C4-2B (cell line): ENCODE data around the gene COL19A1.

Experiments used
- ZFX ChIP-seq: fragments of 450-650 bp; IDR thresholded peaks from 2 replicates; pipeline ENCODE4 v1.6.1; 2017
- TF ChIP-seq, protein P1 (sequence below): fragments of 450-650 bp; conservative IDR thresholded peaks from 2 replicates; pipeline ENCODE4 v1.5.1; 2017; ENCODE audit warnings: mild to moderate bottlenecking

DNA sequence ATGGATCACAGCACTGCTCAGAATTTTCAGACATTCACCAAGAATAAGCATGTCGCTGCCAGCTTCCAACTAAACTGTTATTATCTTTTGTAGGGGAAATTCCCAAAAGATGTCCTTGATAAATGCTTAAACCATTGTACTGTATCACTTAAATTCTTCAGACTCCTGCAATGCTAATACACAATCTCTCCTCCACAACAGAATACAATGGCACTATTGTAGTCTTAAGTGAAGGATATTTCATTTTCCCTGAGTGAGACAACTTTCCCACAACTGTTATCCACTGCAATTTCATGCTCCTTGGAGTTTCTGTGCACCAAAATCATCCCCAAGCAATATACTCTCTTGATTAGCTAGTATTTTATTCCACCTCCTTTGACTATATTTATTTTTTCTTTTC is 246.8 kb downstream of the COL19A1 start:
- no peak for TF ChIP-seq ZFX
- TF ChIP-seq, protein P1, sequence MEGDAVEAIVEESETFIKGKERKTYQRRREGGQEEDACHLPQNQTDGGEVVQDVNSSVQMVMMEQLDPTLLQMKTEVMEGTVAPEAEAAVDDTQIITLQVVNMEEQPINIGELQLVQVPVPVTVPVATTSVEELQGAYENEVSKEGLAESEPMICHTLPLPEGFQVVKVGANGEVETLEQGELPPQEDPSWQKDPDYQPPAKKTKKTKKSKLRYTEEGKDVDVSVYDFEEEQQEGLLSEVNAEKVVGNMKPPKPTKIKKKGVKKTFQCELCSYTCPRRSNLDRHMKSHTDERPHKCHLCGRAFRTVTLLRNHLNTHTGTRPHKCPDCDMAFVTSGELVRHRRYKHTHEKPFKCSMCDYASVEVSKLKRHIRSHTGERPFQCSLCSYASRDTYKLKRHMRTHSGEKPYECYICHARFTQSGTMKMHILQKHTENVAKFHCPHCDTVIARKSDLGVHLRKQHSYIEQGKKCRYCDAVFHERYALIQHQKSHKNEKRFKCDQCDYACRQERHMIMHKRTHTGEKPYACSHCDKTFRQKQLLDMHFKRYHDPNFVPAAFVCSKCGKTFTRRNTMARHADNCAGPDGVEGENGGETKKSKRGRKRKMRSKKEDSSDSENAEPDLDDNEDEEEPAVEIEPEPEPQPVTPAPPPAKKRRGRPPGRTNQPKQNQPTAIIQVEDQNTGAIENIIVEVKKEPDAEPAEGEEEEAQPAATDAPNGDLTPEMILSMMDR: no peak
